ENCODE results near the gene SFT2D3.
A peak's percentile ranks its signal among the peaks of the same experiment; 100 is the strongest.

SFT2D3 gene

DNA sequence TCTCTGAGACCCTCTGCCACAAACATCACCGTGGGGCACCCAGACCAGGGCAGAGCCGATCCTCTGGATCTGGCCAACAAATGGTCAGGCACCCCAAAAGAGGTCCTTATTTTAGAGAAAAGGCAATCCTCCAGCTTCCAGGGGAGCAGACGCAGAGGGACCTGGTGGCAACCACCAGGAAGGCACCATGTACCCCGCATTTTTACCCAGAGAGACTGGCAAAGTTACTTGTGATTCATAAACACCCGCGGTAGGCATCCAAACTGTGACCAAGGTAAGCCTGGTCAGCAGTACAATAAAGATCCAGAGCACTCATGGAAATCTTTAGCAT lies 36.4 kb upstream of the SFT2D3 start:
- DNase-seq, result no peak

DNA sequence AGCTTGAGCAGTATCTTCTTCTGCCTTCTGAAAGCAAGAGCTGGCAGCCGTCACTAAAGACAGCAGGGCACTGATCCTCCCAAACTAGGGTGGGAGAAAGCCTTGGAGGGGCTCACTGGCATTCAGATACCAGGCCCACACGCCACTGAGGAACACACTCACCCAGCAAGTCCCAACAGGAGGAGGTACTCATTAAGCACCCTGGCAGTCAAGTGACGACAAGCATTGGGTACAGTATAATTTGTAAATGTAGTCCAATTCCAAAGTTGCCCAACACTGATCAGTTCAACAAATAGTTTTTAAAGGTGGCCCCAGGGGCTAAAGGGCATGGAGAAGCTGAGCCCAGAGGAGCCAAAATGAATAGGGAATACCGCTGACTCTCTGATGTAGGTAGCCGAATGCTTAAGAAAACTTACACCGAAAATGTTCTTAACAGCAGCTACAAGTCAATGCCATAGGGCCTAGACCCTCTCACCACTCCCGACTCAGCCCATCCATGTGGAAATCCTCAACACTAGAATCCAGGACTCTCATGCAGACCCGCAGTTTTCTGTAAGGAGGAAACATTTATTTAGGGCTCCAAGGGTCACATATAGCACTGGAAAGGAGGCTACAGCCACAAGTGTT lies 35.9 kb upstream of the SFT2D3 start:
- DNase-seq, result no peak

DNA sequence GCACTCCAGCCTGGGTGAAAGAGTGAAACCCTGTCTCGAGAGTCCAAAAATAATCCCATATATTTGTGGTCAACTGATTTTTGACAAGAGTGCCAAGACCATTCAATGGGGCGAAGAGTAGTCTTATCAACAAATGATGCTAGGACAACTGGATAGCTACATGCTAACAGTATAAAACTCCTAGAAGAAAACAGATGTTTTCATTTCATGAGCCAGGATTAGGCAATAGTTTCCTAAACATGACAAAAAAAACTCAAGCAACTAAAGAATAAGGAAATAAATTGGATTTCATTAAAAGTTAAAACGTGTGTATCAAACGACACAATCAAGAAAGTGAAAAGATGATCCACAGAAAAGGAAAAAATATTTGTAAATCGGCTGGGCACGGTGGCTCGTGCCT lies 32.2 kb upstream of the SFT2D3 start:
- DNase-seq, result no peak

DNA sequence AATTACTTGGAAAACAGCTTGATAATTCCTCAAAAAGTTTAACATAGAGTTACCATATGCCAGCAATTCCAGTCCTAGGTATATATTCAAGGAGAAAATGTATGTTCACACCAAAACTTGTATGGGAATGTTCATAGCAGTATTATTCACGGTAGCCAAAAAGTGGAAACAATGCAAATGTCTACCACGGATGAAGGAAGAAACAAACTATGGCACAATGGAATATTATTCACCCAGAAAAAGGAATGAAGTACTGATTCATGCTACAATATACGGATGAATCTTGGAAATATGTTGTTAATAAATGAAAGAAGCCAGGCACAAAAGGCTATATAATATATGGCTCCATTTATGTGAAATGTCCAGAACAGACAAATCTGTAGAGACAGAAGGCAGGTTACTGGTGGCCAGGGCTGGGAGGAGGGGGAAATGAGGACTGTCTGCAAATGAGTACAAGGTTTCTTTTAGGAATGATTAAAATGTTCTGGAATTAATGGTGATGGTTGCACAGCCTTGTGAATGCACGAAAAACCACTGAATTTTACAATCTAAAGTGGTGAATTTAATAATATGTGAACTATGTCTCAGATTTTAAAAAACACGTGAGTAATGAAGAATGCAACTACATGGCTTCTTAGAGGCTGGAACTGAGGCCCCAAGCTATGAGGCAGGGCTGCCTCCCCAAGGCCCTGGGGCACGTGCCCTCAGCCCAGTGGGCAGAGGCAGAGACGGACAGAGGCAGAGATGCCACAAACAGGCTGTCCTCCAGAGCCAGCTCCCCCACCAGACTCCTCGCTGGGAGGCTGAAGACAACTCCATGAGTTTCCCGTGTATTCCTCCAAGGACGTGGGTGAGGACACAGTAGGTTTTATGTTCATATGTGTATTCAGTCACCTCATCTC lies 31.0 kb upstream of the SFT2D3 start:
- DNase-seq, result no peak

DNA sequence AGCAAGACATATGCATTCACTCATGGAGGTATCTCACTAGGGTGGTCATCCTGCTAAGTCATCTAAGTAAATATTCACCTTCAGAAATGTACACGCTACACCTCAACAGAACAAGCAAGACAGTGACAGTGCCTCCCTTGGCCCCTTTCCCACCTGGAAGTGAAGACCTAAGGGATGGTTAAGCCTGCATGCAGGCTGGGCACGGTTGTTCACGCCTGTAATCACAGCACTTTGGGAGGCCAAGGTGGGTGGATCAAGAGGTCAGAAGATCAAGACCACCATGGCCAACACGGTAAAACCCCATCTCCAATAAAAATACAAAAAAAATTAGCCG lies 30.4 kb upstream of the SFT2D3 start:
- DNase-seq, result no peak

DNA sequence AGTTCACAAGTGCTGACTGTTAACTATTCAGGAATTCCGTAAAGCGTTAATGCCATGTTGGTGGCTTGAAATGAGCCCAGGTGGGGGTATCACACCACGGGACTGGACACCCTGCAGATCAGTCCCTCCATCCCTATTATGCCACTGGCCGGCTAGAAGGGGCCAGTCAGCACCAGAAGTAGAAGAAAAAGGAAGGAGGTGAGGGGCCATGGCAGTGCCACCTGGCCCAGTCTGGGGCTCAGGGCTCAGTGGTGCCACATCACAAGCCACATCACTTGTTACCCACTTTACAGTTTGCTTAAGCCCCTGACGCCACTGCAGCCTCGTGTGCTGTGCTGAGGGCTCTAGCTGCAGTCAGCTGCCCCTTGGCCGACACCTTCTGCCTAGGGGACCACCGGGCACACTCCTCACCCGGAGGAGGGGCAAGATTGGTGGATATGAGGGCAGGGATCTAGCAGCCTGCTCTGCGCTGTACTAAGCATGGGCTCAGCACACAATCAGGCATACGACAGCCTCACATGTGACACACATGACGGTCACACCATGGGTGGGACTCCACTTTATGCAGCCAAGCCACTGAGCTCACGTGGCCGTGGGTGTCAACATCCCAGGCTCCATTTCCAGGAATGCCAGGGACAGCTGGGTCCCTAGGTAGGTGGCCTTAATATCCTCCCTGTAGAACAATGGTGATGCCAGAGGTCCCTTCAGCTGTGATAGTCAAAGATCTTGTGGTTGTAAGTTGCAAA lies 29.6 kb upstream of the SFT2D3 start:
- DNase-seq, result peak in 1 of 2 donors; percentile 55

DNA sequence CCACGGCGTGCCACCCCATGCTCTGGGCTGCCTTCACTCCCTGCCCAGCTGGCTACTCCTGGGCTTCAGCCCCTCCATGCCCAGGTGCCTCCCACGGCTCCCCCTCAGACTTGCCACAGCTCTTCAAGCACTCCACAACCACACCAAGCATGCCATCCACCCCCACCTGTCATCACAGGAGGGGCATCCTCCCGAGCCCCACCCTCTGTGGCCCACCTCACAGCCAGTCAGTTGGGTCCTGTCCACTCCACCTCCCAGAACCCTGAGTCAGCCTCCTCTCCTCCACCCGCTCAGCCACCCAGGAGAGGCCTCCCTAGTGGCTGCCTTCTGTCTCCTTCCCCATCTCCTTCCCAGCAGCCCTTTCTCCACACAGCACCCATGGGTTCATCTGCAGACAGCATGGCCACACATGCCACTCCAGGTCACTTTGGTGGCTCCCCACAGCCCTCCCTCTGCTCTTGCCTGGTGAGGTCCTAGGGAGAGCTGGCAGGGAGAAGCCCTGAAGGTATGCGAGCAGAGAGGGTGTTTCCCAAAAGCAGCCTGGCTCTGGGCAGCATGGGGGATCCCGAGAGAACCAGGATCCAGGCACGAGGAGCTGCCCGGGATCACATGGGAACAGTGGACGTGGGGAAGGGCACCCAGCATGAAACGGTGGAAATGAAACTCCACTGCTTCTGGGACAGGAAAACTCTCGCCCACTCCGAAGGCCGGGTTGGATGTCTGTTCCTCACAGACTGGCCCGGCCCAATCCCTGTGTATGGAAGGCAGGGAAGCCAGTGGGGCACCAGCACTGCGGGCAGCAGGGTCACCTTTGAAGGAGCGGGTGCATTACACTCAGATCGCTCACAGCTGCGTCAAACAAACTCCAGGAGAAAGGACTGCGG lies 28.7 kb upstream of the SFT2D3 start:
- peak in 1 of 2 donors; percentile 57 for DNase-seq

DNA sequence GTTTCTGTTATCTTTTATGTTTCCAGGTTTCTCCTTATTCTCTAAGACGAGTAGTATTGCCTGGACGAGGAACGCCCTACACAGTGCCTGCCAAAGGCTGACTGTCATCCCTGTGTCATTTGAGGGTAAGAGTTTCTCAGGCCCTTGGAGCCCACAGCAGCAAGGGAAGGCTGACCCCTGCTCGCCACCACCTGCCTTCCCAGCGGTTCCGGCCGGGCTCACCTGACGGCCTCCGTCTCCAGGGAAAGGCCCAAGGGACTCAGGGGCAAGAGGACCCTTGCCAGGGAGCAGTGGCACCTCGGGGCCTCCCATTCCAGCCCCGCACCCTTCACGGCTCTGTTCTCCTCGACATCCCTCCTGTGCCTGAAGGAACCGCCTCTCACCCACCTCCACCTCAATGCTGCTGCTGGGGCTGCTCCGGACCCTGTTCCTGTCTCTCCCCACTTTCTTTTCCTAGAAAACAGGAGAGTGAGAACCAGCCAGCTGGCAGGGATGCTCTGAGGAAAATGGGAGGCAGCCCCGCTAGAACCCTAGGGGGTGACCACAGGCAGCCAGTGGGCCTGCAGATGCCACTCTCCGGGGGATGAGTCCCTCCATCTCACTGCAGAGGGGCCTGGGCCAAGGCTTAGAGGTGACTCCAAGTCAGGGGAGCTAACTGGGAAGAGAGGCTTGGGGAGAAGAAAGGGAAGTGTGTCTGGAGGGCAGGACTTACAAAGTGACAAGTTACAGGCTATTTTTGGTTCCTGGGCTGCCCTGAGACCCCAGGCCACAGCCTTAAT lies 27.8 kb upstream of the SFT2D3 start:
- DNase-seq, result no peak

DNA sequence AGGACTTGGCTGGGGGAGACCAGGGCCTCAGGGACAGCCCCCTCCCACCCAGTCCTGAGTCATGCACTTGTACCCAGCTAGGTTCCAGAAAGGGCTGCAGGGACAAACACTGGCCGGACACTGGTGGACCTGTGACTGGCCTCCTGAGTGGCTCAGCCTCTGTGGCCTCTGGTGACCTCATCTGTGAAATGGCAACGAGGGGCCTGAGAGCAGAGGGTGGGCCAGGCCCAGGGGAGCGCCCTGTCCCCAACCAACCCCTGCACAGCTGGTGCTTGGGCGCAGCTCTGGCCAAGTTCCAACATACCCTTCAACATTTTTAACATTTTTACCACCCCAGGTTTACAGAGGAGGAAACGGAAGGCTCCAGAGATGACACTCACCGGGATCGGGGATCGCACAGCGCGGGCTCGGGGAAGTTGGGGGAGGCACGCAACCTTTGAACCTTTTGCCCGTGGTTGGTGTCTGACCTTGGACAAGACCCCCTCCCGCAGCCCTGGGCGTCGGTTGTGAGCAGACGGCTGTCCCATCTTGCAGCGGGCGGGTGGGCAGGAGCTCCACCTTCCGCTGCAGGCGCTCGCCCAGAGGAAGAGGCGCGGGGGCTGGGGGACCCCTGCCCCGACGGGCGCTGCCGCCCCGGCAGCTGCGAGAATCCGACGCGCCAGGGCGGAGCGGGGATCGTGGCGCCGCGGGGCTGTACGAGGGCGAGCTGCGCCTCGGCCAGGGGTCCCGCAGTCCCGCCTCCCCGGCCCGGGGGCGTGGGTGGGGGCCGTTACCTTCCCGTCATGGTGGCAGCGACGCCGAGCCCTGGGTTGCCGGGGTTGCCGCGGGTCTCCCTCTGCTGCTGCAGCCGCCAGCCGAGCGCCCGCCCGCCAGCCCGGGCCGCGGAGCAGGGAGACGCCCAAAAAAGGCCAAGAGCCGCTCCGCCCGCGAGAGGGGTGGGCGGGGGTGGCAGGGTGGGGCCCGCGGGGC lies 26.8 kb upstream of the SFT2D3 start:
- DNase-seq, result peak in 1 of 2 donors; percentile 18

DNA sequence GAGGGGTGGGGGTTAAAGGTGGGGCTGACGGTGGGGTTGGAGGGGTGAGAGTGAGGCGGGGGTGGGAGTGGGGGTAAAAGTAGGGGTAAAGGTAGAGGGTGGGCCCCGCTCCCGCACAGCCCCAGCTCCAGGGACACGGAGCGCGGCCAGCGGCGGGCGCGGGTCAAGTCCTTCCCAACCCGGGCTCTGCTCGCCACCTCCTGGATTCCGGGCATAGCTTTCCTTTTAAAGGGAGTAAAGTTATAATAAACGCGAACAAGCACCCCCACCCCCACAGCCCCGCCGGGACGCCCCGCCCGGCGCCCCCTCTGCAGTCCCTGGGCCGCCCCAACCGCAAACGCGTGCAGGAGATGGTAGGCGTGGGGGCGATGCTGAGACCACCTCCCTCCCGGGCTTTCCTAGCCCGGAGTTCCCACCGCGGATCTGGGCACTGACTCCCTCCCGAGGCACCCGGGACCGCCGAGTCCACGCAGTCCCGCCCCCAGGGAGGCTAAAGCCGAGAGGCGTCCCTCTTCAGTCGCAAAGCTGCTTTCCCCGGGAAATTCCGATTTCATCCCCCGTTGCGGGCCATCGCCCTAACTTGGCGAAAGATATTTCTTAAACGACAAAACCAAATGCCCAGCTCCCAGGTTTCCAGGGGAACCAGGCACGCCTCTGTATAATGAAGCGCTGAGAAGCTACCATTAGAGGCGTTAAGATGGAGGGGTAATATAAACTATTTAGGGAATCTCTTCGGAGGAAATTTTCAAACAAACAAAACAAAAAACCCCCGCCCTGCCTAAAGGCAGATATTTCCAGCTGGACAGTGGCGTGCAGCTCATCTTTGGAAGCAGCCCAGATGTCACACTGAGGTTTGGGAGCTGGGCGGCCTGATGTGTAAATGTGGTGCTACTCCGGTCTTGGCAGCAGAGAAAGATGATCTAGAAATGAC lies 25.7 kb upstream of the SFT2D3 start, which contains the start of gene LIMS2:
LIMS2 (minus strand) TSS at position 200 of the 931 bp plus-strand sequence. CDS start 506 bp downstream, outside the sequence.
- DNase-seq, result peak in 1 of 2 donors; percentile 24

DNA sequence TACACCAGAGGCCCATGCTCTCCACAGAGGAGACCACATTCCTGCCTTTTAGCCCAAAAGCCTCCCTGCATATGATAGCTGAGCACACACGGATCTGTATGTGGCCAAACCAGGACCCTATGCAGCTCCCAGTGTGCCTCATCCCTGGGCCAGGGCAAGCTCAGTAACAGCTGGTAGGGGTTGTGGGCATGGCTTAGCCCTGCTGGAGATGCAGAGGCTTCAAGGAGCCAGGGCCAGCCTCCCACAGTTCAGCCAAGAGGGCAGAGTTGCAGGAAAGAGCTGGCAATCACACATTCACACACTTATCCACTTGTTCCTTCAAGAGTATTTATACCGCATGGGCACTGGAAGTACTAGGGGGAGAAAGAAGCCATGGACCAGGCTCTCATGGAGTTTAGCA lies 24.4 kb upstream of the SFT2D3 start:
- no peak for DNase-seq

DNA sequence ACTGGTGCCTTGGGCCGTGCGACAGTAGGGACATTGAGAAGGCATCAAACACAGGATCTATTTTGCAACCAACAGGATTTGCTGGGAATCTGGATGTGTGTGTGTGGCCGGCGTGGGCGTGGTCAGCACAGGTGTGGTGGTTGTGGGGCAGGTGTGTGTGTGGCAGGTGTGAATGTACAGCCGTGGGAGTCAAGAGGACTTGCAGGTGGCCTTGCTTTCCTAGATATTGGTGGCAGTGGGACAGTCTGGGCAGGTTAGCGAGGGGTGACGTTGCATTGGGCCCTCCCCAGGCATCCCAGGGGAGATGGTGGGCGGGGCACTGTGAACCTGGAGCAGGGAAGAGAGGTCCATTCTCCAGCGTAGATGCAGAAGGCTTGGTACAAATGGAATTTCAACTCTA lies 22.8 kb upstream of the SFT2D3 start:
- DNase-seq, result no peak

DNA sequence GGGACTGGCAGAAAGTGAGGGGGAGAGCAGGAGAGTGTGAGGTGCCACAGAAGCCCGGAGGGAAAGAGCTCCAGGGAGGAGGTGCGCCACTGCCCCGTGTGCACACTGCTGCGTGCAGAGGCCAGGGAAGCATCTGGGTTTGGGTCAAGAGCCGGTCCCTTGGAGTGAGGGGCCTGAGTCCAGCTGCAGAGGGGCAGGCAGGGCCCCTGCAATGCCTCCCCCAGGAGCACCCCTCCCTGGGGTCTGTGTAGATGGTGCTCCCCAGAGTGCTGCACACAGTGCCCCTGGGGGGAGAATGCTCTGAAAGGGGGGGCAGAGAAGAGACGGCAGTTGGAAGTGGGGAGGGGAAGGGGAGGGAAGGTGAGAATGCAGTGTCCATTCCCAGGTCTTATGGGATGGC lies 22.3 kb upstream of the SFT2D3 start:
- no peak for DNase-seq

DNA sequence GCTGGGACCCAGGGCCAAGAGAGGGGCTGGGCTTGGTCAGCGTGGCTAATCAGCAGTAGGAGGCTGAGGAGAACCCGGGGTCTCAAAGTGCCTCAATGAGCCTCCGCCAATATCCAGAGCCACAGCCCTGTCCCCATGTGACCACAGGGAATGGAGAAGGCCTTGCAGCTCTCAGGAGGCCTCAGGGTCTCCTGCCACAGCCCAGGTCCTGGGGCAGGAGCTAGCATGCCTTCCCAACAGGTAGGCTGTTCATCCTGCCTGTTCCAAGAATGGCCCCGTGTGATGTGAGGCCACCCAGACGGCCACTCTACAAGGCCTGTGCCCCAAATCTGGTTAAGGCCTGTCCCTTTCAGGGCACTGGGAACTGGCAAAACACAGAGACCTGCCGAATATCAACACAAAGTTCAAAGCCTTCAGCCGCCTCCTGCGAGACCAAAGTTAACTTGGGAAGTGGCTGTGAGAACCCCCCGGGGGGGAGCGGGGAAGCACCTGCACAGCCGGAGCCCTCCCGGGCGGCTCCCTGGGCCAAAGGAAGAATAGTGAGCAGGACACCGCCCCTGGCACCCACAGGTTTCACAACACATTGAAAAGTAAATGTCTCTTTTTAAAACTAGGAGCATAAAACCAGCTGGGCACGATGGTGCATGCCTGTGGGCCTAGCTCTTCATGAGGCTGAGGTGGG lies 21.5 kb upstream of the SFT2D3 start:
- no peak for DNase-seq

DNA sequence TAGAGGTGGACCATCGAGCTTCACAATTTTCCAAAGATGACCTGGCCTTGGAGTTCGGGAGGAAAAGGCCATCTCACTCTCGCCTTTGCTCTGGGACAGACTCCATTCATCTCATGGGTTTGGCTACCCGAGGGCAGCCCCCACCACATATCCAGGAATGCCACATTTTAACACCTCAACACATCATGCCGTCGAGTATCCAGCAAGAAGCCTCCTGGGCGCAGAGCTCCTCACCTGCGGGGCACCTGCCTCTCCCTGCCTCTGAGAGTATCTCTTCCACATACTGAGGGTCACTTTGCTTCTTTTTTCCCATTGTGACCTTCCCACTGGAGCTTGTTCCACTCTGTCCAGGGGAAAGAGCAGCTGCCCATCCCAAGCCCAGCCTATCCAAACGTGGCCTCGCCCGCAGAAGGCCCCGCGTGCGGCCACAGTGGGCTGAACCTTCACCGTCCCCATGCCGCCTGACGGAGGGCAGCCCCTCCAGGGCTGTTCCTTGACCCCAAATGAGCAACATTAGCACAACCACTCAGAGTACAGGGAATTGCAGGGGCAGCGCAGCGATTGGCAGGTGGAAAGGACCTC lies 20.5 kb upstream of the SFT2D3 start:
- DNase-seq, result no peak

DNA sequence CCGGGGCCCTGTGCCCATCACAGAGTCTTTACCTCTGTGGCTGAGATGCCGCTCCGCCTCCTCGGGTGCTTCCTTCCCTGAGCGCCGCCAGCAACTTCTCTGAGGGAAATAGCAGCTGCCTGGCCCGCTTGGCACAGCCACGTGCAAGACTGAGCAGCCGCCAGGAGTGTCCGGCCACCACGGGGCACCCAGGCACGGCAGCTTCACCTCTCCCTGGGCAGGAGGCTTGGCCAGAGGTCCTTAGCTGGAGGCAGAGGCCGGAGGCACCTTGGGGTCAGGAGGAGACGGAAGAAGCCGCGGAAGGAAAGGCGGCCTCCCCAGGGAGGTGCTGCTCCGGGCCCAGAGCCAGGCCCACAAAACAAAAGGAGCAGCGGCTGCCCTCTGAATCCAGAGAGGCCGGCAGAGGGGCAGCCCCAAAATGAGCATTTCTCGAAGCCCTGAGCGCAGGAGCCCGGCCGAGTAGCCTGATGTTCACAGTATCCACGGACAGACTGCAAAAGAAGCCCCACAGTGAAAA lies 20.0 kb upstream of the SFT2D3 start:
- peak in 1 of 2 donors; percentile 23 for DNase-seq

DNA sequence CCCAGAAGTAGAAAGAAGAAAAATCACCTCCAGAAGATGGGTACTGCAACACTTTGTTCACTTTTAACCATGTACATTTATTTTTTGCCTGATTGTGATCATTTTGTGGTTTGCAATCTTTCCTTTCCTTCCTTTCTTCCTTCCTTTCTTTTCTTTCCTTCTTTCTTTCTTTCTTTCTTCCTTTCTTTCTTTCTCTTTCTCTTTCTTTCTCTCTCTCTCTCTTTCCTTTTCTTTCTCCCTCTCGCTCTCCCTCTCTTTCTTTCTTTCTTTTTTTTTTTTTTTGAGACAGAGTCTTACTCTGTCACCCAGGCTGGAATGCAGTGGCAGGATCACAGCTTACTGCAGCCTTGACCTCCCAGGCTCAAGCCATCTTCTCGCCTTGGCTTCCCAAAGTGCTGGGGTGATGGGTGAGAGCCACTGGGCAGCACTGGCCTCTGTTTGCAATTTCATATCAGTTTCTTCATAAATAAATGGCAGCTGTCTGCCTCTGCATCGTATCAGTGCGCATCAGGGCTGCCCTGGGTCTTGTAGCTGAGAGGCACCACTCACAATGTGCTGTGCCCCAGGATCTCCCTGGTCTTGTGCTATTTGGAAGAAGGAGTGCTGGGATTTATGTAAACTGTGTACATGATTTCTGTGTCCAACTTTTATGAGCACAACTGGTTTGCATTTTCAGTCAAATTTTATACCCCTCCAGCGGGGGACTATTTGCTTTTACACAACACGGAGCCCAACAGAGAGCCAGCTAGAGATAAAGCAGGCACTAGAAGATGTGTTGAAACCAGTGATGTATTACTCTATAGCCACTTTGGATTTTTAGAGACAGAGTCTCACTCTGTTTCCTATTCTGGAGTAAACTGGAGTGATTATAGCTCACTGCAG lies 19.1 kb upstream of the SFT2D3 start:
- no peak for DNase-seq

All from inflammatory macrophage (primary cell).